ENCODE measurements around the gene ABCA7. TPM values are rescaled to one million over a fixed set of nuclear protein-coding genes. Genes with fewer than 3 reads are reported as not detected.

The ABCA7 gene
- total RNA-seq, 4 donors from 2014 or later = 15.5 to 58.7 (median 29.8) TPM

DNA sequence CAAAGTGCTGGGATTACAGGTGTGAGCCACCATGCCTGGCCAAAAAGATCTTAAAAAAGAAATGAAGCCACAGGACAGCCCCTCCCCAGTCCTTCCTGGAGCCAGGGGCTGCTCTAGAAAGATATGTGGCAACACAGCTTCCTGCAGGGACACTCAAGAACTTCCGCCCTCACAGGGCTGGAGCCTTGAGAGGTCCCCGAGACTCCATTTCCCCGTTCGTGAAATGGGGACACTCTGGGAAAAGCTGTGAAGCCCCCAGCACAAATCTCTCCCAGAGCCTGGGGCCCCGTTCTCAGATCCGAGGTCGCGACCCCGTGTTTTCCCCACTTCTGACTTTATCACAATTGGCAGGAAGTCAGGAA, 61.4 kb downstream of the ABCA7 start:
- Histone ChIP-seq H3K4me3 (replicated peaks in 1 of 3) (no peak overlapping the region), H3K27ac (peak overlapping the region; percentile 96 to 99 (median 99)), H3K4me1 (peaks cover 65 to 77% of the 10 kb centered on the region in 2 donors), H3K9me3 (no peaks in the 10 kb centered on the region), H3K36me3 (peaks cover 3 to 5% of the 10 kb centered on the region in 2 donors), H3K27me3 (no peaks in the 10 kb centered on the region)
- WGBS, 2 donors = 10 to 11% methylated on average over 9 of the region's 9 CpGs
- intact Hi-C loops (cut with DNase I) = no loop called here
- DNase-seq = peak; percentile 57 to 58
- no peak for TF ChIP-seq POLR2A (IDR thresholded peaks at IDR 0.05)
- TF ChIP-seq, protein P1, sequence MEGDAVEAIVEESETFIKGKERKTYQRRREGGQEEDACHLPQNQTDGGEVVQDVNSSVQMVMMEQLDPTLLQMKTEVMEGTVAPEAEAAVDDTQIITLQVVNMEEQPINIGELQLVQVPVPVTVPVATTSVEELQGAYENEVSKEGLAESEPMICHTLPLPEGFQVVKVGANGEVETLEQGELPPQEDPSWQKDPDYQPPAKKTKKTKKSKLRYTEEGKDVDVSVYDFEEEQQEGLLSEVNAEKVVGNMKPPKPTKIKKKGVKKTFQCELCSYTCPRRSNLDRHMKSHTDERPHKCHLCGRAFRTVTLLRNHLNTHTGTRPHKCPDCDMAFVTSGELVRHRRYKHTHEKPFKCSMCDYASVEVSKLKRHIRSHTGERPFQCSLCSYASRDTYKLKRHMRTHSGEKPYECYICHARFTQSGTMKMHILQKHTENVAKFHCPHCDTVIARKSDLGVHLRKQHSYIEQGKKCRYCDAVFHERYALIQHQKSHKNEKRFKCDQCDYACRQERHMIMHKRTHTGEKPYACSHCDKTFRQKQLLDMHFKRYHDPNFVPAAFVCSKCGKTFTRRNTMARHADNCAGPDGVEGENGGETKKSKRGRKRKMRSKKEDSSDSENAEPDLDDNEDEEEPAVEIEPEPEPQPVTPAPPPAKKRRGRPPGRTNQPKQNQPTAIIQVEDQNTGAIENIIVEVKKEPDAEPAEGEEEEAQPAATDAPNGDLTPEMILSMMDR (IDR thresholded peaks at IDR 0.05) = no peak

DNA sequence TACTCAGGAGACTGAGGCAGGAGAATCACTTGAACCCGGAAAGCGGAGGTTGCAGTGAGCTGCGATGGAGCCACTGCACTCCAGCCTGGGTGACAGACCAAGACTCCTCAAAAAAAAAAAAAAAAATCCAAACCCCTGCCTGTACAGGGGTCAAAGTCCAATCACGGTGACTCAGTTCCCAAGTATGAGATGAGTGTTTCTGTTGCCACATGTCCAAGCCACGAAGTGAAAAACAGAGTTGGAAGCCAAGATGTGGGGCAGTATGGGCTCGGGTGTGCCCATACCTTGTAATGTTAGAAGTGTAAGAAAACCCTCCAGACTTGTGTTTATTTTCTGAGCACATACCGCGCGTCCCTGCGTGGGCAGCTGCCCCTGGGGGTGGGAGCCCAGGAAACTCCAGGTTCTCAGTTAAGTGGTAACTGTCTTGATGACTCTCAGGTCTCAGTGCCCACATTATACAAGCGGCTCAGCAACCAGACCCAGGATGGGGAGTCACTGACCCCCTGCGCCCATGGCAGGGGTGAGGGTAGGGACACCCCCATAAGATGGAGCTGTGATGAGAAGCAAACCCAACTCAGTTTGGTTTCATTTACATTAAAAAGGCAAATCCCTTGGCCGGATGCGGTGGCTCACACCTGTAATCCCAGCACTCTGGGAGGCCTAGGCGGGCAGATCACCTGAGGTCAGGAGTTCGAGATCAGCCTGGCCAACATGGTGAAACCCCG, 62.7 kb downstream of the ABCA7 start:
- Histone ChIP-seq H3K27me3 (no peaks in the 10 kb centered on the region), H3K4me3 (replicated peaks in 1 of 3) (no peak overlapping the region), H3K4me1 (peaks cover 63 to 73% of the 10 kb centered on the region in 2 donors), H3K27ac (peak overlapping the region; percentile 96 to 99 (median 99)), H3K9me3 (no peaks in the 10 kb centered on the region), H3K36me3 (peaks cover 14 to 15% of the 10 kb centered on the region in 2 donors)
- intact Hi-C loops (cut with DNase I) = no loop called here
- TF ChIP-seq, protein P1 (IDR thresholded peaks at IDR 0.05) = no peak
- TF ChIP-seq POLR2A (IDR thresholded peaks at IDR 0.05) = no peak
- WGBS, 2 donors = 53 to 55% methylated on average over 13 to 17 of the region's 17 CpGs
- DNase-seq = peak; percentile 66 to 67

DNA sequence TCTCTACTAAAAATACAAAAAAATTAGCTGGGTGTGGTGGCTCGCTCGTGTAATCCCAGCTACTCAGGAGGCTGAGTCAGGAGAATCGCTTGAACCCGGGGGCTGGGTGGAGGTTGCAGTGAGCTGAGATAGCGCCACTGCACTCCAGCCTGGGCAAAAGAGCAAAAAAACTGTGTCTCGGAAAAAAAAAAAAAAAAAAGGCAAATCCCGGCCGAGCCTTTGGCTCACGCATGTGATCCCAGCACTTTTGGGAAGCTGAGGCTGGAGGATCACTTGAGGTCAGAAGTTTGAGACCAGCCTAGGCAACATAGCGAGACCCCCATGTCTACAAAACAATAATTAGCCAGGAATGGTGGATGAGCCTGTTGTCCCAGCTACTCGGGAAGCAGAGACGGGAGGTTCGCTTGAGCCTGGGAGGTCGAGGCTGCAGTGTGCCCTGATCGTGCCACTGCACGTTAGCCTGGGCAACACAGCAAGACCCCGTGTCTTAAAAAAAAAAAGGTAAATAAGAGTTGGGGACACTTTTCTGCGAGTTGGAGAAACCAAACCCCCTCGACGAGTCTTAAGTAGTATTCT, 63.3 kb downstream of the ABCA7 start:
- Histone ChIP-seq H3K4me3 (replicated peaks in 1 of 3) (peak overlapping the region in 1 of 3 donors; percentile 3), H3K9me3 (no peaks in the 10 kb centered on the region), H3K4me1 (peaks cover 57 to 66% of the 10 kb centered on the region in 2 donors), H3K36me3 (peaks cover 15 to 17% of the 10 kb centered on the region in 2 donors), H3K27ac (peak overlapping the region; percentile 96 to 99 (median 99)), H3K27me3 (no peaks in the 10 kb centered on the region)
- DNase-seq = no peak
- WGBS, 2 donors = 51 to 56% methylated on average over 18 to 19 of the region's 20 CpGs
- no peak for TF ChIP-seq POLR2A (IDR thresholded peaks at IDR 0.05)
- TF ChIP-seq, protein P1 (IDR thresholded peaks at IDR 0.05) = no peak
- intact Hi-C loops (cut with DNase I) = no loop called here

DNA sequence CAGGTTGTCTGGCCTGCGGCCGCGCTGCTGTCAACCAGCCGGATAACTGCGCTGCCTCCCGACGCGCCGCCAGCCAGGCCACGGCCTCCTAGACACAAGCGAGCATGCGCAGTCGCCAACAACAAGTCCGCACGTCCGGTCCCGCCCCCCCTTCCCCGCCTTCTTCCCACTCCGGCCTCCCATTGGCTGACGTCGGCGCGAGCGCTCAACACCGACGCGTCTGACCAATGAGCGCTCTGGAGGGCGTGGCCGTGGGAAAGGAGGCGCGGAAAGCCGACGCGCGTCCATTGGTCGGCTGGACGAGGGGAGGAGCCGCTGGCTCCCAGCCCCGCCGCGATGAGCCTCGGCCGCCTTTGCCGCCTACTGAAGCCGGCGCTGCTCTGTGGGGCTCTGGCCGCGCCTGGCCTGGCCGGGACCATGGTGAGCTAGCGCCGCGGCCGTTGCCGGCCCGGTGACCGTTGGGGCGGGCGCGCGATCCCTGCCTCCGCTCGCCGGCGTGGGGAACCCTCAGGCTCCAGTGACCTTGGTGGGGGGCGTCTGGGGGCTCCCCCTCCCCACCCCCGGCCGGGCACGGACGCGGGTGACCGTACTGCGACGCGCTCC, 63.9 kb downstream of the ABCA7 start, which contains the start of gene GPX4:
Gene GPX4 (plus strand): TSS at position 287 of the 603 bp plus-strand sequence. CDS start 50 bp downstream, at position 337.
- DNase-seq = peak; percentile 99 to 100
- H3K36me3 ChIP-seq = peaks cover 17 to 23% of the 10 kb centered on the region in 2 donors
- H3K27ac ChIP-seq = peak within 1 kb of the TSS; percentile 98 to 99 (median 99)
- peak; percentile 95 to 99 for TF ChIP-seq POLR2A (IDR thresholded peaks at IDR 0.05)
- TF ChIP-seq, protein P1 (IDR thresholded peaks at IDR 0.05) = no peak
- H3K4me3 ChIP-seq (replicated peaks in 1 of 3) = peak within 1 kb of the TSS; percentile 47 to 98 (median 48)
- 2% methylated on average over 11 of the region's 75 CpGs; no CpG with 5 or more reads in 1 of the 2 donors for WGBS, 2 donors
- intact Hi-C loops (cut with DNase I) = no loop called here
- no peaks in the 10 kb centered on the region for H3K9me3 ChIP-seq
- no peaks in the 10 kb centered on the region for H3K27me3 ChIP-seq
- H3K4me1 ChIP-seq = peaks cover 51 to 60% of the 10 kb centered on the region in 2 donors
